Globus pallidus (tissue), 1 donor: ENCODE data around the gene MARCO.
"Not testable (repeated sequence)": the region's sequence is repeated elsewhere in the genome, so short reads cannot be mapped to it uniquely, and the experiment has no call there.

Experiments used
- DNase-seq: peaks from one replicate; pipeline ENCODE4 v3.0.0-alpha.2; 2015; ENCODE audit warnings: low spot score

Gene MARCO

DNA sequence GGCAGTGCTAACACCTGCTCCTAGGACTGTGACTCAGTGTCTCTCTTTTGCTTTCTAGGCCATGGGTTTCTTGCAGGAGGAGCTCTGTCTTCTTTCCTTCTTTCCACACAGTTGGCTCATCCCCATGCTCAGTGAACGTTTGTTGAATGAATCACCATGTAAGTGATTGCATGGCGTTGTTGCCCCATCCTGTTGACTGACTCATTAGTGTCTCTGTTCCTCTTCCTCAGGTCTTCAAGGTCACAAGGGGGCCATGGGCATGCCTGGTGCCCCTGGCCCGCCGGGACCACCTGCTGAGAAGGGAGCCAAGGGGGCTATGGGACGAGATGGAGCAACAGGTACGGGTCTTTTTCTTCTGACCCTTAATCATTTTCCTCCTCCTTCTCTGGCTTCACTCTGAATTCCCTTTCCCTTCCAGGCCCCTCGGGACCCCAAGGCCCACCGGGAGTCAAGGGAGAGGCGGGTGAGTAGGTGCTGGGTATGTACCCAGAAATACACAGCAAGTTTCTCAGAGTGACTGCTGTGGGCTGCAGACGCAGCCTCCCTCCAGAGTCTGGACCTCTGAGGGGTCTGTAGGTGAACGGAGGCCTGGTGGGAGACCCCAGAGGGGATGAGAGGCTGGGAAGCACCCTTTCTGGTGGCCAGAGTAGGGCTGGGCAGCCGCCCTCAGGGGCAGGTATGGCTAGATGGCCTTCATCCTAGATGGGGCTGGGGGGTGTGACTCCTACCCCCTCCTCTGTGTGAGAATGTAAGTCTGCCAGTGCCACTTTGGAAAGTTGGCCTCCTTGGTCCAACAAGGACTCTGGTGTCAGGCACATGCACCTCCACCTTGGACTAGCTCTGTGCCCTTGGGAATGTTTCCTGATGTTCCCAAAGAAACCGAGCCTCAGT is 32.4 kb downstream of the MARCO start:
- DNase-seq: no peak

DNA sequence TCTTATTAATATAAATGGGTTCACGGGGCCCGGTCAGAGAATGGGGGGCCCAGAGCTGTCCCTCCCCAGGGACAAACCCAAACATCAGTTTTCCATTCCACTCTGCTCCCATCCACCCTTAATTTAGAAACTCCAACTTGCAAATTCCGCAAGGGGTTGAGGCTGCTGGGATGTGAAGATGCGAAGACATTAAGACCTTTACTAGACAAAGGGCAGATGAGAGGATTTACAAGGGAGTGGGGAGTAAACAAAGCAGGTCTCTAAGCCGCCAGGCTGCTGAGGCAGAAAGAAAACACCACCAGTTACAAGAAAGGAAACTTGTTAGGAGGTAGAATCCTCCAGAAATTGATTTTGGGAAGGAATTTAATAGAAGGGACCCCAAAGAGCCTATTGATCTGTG is 33.1 kb downstream of the MARCO start:
- no peak for DNase-seq

DNA sequence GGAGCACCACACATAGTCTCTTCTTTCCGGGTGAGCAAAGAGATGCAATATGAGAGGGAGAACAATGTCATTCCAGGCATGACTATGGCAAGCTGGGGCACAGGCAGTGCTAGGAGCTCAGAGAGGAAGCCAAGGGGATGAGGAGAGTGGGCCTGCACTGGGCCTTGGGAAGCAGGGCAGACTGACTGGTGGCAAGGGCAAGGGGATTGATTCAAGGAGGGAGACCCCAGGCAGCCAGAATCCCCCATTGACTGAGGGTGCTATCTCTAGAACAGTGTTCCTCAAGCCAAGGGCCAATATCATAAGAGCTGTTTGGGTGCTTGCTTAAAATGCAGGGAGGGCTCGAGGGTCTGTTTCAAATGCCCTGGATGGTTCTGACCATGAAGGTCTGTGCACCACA is 36.1 kb downstream of the MARCO start:
- DNase-seq: no peak

DNA sequence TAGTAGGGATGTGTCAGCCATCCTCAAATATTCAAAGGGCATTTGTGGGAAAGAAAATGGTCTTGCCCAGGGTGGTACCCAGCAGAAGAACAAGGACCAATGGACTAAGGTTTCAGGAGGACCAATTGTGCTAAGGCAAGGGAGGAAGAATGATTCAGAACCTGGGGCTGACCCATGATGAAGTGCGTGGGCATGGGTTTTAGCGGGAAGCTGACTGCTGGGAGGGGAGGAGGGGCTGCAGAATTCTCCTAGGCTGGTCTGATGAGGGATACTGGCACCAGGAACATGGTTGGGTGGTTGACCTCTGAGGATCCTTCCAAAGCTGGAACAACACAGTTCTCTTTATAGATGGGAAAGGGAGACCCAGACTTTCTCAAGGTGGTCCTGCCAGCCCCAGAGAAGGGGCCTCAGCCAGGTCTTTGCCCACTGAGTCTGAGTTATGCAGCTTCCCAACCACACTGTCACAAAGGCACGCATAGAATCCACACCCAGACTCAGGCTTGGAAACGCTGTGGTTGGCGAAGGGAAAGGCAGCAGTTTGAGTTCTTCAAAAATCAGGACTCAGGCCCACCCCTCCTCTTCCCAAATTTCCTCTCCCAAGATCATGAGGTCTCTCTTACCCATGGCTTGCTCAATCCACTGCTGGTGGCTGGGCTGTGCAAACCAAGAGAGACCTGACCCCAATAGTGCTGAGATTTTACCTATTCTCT is 37.3 kb downstream of the MARCO start:
- DNase-seq: no peak

DNA sequence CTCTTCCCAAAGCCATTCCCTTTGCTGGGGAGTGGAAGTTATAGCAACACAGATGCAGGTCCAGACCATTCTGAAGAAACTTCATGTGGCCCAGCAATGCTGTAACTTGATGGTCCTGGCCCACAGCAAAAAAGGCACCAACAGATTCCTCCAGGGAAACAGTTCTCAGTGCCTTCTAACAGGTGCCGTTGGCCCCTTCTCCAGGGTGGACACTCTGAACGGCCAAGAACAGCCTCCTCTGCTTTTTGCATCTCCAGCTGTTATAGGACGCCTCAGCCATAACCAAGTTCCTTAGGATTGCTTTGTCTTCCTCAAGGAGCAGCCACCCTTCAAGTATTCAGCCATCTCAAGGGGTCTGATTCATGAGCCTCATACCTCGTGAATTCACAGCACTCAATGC is 38.0 kb downstream of the MARCO start:
- DNase-seq: no peak

DNA sequence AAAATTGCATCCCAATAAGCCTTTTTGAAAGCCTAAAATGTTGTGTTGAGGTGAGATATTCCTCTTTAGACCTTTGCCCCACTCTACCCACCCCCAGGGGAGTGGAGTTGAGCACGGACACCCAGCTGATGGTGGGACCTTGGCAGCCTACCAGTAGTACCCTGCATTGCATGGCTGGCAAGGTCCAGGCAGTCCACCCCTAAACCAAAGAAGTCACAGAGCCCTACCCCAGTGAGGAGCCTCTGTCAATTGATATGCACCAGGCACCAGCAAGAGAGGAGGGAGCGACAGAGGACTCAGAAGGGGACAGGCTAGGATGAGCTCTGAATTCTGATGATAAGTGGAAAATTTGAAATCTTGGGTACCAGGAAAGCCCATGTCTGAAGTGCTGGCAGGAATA is 38.6 kb downstream of the MARCO start:
- no peak for DNase-seq

DNA sequence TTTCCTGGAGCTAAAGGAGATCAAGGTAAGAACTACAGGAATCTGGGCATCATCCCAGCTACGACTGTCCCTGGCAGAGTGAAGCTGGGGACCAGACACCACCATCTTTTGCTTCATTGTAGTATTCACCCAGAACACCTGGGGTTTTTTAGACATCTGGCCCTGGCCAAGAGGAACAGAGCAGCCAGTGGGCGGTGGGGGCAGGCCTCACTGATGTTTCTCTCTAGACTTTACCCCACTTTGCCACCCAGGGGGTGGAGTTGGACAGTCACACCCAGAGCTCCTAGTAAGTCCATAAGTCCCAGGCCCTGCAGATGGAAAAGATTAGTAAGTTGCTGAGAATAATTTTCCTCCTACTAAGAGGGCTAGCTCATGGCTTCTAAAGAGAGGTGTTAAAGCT is 39.6 kb downstream of the MARCO start:
- no peak for DNase-seq

DNA sequence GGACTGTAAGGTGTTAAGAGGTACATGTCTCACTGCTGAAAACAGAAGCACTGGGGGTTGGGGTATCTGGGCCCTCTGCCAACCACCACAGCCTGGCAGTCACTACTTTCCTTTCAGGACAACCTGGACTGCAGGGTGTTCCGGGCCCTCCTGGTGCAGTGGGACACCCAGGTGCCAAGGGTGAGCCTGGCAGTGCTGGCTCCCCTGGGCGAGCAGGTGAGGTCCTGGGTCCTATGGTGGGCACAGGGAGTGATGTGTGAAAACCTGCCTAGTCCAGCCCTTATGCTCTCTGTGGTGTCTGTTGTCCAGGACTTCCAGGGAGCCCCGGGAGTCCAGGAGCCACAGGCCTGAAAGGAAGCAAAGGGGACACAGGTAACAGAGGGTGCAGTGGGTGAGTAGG is 40.0 kb downstream of the MARCO start:
- no peak for DNase-seq

DNA sequence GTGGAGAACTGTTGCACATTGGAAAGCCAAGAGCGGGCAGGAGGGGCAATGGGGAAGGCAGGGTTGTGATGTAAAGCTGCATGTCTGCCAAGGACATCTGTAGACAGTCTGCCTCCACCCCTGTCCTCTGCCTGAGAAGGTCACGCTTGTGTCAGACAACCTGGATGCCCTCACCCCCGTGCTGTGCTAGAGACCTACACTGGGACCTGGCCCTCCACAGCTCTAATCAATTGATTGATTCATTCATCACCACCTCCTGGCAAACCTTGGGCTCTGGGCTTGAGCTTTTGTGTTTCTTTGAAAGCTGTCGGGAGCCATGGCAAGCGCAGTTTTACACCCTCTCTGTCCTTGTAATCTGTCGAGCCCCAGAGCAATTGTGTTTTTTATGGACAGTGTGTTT is 41.1 kb downstream of the MARCO start:
- no peak for DNase-seq

DNA sequence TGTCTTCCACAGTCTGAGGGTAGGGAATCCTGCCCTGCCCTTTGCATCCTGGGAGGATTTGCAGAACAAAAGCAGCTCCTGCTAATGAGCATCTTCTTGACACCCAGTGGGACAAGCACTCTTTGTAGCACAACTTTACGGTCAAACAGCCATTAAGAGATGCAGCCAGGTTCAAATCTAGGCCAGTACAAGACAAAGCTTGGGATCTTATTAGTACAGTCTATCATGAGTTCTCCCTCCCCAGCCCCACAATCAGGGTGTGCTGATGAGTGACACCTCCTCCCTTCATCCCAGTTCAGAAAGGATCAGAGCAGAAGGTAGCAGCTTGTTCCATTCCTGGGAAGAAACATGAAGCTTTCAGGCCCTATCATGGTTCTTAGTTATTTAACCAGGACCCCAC is 41.9 kb downstream of the MARCO start:
- DNase-seq: no peak

DNA sequence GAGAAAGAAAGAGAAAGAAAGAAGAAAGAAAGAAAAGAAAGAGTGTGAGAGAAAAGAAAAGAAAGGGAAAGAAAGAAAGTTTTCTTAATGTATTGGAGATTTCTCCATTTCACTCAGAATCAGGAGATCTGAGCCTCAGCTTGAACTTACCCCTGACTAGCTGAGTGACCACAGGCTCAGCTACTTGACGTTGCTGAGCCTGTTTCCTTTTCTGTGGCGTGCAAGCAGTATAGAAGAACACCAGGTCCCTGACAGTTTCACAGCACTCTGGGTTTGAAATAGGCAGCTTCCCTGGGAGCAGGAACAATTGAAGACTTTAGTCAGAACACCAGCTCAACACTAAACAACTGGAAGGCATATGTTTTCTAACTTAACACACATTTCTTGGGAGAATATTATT is 44.7 kb downstream of the MARCO start:
- no peak for DNase-seq

DNA sequence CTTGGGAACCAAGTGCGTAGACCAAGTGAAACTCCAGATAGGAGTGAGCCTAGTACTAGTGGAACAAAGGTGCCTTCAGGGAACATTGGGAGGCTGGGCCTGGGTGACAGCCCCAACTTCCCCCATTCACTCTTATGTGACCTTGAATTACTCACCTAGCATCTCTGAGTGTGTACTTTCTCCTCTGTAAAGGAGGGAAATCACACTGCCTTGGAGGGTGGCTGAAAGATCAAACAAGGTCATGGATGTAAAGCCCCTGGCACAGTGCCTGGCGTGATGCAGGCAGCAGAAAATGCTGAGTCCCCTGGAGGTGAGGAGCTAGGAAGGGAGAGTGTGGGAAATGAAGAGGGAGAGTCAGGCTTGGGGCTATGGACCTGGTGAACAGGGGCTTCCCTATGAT is 45.9 kb downstream of the MARCO start:
- no peak for DNase-seq

DNA sequence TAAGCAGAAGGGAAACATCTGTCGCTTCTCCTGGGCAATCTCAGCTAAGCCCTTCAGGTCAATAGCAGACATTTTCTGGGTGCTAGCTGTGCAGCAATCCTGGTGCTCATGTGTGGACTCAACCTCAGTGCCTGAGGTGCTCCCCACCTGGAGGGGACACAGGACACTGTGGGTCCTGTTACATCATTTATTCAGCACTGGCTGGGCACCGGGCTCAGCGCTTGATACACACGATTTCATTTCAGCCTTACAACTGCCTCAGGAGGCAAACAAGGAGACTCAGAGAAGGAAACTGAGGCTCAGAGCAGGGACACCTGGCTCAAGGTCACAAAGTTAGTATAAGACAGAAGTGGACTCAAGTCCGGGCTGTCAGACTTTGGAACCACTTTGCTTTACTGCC is 46.7 kb downstream of the MARCO start:
- no peak for DNase-seq

DNA sequence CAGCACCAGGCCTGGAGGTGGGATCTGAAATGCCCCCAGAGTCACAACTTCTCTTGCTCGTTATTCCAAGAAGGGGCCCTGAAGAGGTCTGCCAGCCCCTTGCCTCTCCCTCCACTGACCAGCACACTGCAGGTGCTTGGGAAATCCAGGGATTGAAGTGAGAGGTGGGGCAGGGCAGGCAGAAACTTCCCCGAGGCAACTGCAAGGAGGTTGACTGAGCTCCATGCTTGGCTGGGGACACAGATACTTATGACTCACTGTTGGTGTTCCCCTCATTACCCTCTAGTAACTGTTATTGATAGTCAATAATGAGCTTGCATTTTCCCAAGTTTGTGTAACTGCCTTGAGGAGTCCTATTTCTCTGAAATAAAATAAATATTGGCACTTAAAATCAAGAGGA is 47.5 kb downstream of the MARCO start:
- no peak for DNase-seq

DNA sequence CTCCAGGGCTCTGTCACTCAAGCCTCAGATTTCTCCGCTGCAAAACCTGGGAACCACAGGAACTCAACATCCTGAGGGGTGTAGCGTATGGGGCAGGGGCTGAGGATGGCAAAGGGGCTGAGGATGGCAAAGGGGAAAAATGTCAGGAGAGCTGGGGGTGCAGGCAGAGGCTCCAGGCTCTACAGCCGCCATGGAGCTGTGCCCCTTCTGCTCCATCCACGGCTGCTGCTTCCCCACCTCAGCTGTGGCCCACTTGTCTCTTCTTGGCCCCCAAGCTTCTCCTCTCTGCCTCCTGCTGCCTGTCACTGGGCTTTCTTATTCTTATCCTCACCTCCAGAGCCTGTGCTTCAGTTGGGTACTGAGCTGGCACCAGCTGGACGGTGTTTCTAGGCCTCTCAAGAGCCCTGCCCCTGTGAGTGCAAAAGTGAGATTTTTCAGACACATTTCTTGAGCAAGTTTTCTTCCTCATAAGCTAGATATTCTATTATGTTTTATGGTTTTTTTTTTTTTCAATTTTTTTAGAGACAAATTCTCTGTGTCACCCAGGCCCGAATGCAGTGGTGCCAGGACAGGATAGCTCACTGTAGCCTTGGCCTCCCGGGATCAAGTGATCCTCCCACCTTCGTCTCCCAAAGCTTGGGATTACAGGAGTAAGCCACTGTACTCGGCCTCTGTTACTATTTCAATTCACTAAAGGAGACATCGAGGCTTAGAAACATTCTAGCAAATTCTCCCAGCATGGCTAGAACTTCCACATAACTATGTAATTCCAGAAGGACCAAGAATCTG is 49.0 kb downstream of the MARCO start:
- DNase-seq: no peak

DNA sequence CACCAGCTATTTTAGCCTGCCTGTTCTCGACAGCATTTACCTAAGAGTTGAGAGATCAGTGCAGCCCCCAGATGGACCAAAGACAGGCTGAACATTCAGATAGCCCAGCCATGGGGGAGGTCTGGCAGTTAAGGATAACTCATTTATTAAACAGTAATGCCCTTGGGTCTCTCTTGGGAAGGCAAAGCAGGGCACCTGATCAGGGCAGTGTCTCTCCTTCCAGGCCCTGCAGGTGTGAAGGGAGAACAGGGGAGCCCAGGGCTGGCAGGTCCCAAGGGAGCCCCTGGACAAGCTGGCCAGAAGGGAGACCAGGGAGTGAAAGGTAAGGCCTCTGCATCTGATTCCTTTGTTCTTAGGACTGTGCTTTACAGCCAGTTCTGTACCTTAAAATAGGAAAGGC is 49.6 kb downstream of the MARCO start:
- DNase-seq: no peak

DNA sequence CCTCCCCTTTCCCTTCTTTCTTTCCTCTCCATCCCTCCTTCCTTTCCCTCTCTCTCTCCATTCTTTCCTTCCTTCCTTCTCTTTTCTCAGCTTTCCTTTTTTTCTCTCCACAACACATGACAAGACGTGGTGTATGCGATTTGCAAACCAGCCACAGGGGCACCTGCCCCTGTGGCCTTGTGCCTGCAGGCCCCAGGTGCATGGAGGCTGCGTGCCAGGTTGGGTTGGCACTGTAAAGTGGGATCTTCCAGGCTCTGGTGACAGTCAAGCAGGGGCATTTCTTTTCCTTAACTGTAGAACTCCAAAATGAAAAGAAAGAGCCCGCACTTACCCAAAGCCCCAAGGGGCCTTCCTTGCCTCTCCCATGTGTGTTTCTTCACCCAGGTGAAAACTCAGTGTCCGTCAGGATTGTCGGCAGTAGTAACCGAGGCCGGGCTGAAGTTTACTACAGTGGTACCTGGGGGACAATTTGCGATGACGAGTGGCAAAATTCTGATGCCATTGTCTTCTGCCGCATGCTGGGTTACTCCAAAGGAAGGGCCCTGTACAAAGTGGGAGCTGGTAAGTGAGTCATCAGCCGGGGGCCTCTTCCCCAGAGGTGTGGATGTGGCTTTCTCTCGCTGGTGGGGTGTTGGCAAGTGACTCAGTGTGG is 50.9 kb downstream of the MARCO start:
- no peak for DNase-seq

DNA sequence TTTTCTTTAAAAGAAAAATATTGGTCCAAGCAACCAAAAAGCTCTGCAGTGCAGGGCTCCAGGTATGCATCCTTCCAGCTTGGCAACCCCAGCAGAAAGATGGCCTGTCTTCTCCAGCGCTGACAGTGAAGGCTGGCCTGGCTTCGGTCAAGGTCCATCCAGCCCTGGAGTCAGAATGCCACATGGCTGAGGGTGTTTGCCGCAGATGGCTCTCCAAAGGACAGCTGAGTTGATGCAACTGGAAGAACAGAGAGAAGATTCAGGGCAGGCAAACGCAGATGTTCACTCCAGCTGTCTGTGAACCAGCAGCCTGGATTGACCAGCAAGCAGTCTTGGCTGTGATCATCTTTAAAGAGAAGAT is 51.4 kb downstream of the MARCO start:
- DNase-seq: no peak

DNA sequence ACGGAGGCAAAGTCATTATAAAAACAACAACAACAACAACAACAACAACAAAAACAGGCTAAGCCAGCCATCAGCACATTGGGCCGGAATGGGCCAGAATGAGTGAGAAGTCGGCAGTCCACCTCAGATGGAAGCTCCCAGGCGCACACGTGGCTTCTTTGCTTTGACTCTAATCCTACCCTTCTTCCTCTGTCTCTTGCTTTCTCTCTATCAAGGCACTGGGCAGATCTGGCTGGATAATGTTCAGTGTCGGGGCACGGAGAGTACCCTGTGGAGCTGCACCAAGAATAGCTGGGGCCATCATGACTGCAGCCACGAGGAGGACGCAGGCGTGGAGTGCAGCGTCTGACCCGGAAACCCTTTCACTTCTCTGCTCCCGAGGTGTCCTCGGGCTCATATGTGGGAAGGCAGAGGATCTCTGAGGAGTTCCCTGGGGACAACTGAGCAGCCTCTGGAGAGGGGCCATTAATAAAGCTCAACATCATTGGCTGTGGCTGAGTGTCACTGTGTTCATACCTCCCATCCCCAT is 52.2 kb downstream of the MARCO start:
- no peak for DNase-seq

DNA sequence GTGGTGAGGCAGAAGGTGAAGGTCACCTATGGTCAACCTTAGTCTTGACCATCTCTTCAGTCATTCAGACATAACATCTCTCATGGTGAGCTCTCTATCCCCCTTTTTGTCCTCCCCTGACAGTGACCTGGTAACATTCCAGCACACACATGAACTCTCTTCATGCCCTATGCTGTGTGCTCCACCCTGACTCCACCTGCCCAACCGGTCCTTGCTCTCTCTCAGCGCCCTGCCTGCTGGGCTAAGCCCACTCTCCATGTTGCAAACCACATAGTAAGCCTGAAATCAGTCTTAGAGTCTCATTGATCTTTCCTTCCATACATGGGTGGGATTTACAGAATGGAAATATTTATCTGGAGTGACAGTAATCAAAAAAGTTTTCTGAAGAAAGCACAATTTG is 52.8 kb downstream of the MARCO start:
- DNase-seq: no peak

DNA sequence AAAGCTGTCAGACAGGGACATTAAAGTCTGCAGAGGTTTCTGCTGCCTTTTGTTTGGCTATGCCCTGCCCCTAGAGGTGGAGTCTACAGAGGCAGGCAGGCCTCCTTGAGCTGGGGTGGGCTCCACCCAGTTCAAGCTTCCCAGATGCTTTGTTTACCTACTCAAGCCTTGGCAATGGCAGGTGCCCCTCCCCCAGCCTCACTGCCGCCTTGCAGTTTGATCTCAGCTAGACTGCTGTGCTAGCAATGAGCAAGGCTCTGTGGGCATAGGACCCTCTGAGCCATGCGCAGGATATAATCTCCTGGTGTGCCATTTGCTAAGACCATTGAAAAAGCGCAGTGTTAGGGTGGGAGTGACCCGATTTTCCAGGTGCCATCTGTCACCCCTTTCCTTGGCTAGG is 61.9 kb downstream of the MARCO start:
- not testable (repeated sequence) for DNase-seq

DNA sequence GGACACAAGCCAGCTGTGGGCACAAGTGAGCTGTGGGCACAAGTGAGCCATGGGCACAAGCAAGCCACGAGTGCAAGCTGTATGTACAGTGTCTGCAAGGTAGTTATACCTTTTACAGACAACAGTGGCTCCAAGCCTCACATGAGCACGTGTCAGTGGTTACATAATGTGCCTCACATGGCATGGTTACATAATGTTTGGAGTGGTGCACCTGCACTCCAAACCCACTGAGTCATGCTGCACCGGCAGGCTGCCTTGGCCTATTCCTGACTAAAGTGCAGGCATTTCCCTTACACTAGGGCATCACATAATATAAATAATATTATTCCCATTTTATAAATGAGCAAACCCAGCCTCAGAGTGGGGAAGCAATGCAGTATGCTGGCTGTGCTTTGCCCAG is 62.6 kb downstream of the MARCO start:
- DNase-seq: no peak
